Glutamatergic neuron (in vitro differentiated cells): ENCODE measurements around the gene ARL5C. TPM values are rescaled to one million over a fixed set of nuclear protein-coding genes. Genes with fewer than 3 reads are reported as not detected.
"Not testable (repeated sequence)": the region's sequence is repeated elsewhere in the genome, so short reads cannot be mapped to it uniquely, and the experiment has no call there.

Source experiments
- DNase-seq: peaks from one replicate; pipeline ENCODE4 v3.0.0; 2022
- H3K27ac Mint-ChIP-seq: one replicate; pipeline ENCODE4 v1.8.0; 2020; ENCODE audit warnings: mild to moderate bottlenecking, mixed read lengths, inconsistent platforms; ENCODE audit not compliant: unreplicated experiment
- H3K27me3 Mint-ChIP-seq: one replicate; pipeline ENCODE4 v1.8.0; 2020; ENCODE audit warnings: mild to moderate bottlenecking, moderate library complexity, mixed read lengths, inconsistent platforms; ENCODE audit not compliant: unreplicated experiment
- H3K36me3 Mint-ChIP-seq: one replicate; pipeline ENCODE4 v1.8.0; 2020; ENCODE audit warnings: mild to moderate bottlenecking, mixed read lengths, inconsistent platforms; ENCODE audit not compliant: unreplicated experiment
- H3K4me1 Mint-ChIP-seq: one replicate; pipeline ENCODE4 v1.8.0; 2020; ENCODE audit warnings: mild to moderate bottlenecking, low read depth, mixed read lengths, inconsistent platforms; ENCODE audit not compliant: unreplicated experiment
- H3K4me3 Mint-ChIP-seq: one replicate; pipeline ENCODE4 v1.8.0; 2020; ENCODE audit warnings: mild to moderate bottlenecking, mixed read lengths, inconsistent platforms; ENCODE audit not compliant: unreplicated experiment
- H3K9me3 Mint-ChIP-seq: one replicate; pipeline ENCODE4 v1.8.0; 2020; ENCODE audit warnings: mild to moderate bottlenecking, moderate library complexity, mixed read lengths, inconsistent platforms; ENCODE audit not compliant: unreplicated experiment
- CTCF ChIP-seq: fragments of 200-600 bp; sonication (generic); IDR thresholded peaks from one replicate; pipeline ENCODE4 v1.5.0; 2021; ENCODE audit not compliant: partially characterized antibody, unreplicated experiment
- total RNA-seq: library from RNA; stranded (reverse); fragmentation: NEBNext Ultra II Directional; extraction: Animal tissue kit (Norgen Biotek cat#: 25700); gene quantifications from one replicate; pipeline ENCODE4 v1.2.1, GENCODE V29; 2021; ENCODE audit not compliant: unreplicated experiment

The ARL5C gene
- total RNA-seq, 1 donor from 2014 or later: not detected

- H3K4me3 Mint-ChIP-seq: no peak overlapping the region
- H3K27me3 Mint-ChIP-seq: peaks cover 3% of the 10 kb centered on the region
- peaks cover 2% of the 10 kb centered on the region for H3K9me3 Mint-ChIP-seq
- no peak for DNase-seq
- TF ChIP-seq CTCF: no peak
- no peaks in the 10 kb centered on the region for H3K36me3 Mint-ChIP-seq
- no peak overlapping the region for H3K27ac Mint-ChIP-seq
- peaks cover 2% of the 10 kb centered on the region for H3K4me1 Mint-ChIP-seq
Measured at GRCh38 chr17:39138431-39139160, 27.4 kb downstream of the ARL5C start.

GRCh38 chr17:39134878-39135277 lies 31.1 kb downstream of the ARL5C start:
- peaks cover 2% of the 10 kb centered on the region for H3K9me3 Mint-ChIP-seq
- H3K4me3 Mint-ChIP-seq: no peak overlapping the region
- no peak overlapping the region for H3K27ac Mint-ChIP-seq
- no peak for TF ChIP-seq CTCF
- no peaks in the 10 kb centered on the region for H3K36me3 Mint-ChIP-seq
- H3K4me1 Mint-ChIP-seq: peaks cover 2% of the 10 kb centered on the region
- no peak for DNase-seq
- H3K27me3 Mint-ChIP-seq: peaks cover 8% of the 10 kb centered on the region

- no peak for TF ChIP-seq CTCF
- Mint-ChIP-seq H3K9me3 (peaks cover 2% of the 10 kb centered on the region), H3K4me1 (no peaks in the 10 kb centered on the region), H3K4me3 (no peak overlapping the region), H3K36me3 (no peaks in the 10 kb centered on the region), H3K27me3 (peaks cover 8% of the 10 kb centered on the region), H3K27ac (no peak overlapping the region)
- DNase-seq: no peak
Measured at GRCh38 chr17:39132192-39132610, 33.8 kb downstream of the ARL5C start.

- Mint-ChIP-seq H3K36me3 (no peaks in the 10 kb centered on the region), H3K4me1 (no peaks in the 10 kb centered on the region), H3K27me3 (peaks cover 8% of the 10 kb centered on the region), H3K27ac (no peak overlapping the region), H3K9me3 (peaks cover under 1% of the 10 kb centered on the region), H3K4me3 (no peak overlapping the region)
- no peak for TF ChIP-seq CTCF
- no peak for DNase-seq
Measured at GRCh38 chr17:39131616-39132015, 34.3 kb downstream of the ARL5C start.

- Mint-ChIP-seq H3K36me3 (no peaks in the 10 kb centered on the region), H3K9me3 (no peaks in the 10 kb centered on the region), H3K27me3 (peaks cover 8% of the 10 kb centered on the region), H3K4me3 (no peak overlapping the region), H3K4me1 (no peaks in the 10 kb centered on the region), H3K27ac (no peak overlapping the region)
- DNase-seq: no peak
- no peak for TF ChIP-seq CTCF
Measured at GRCh38 chr17:39130205-39130604, 35.8 kb downstream of the ARL5C start.

- not testable (repeated sequence) for H3K36me3 Mint-ChIP-seq, H3K9me3 Mint-ChIP-seq, DNase-seq, H3K27me3 Mint-ChIP-seq, H3K4me3 Mint-ChIP-seq, H3K27ac Mint-ChIP-seq, H3K4me1 Mint-ChIP-seq
Measured at GRCh38 chr17:39129544-39129943, 36.4 kb downstream of the ARL5C start.
